HepG2 (cell line): Measurements from ENCODE around the gene VENTX. TPM values are rescaled to one million over a fixed set of nuclear protein-coding genes. Genes with fewer than 3 reads are reported as not detected.

ENCODE experiments used
- EHMT2 ChIP-seq: fragments of 200-600 bp; sonication (generic); IDR thresholded peaks from 2 replicates; pipeline ENCODE4 v1.7.0; 2017; ENCODE audit warnings: antibody characterized with exemption, low read depth, low read length, borderline replicate concordance
- FOXA1 ChIP-seq, 2 experiments: fragments of 450-650 bp in 1 of 2; sonication (generic) in 1 of 2; formaldehyde crosslinking in 1 of 2; IDR thresholded peaks; 2 replicates each; pipeline versions ENCODE4 v1.4.0 to v1.6.1; 2016 to 2020; ENCODE audit warnings: missing genetic modification reagents in 1 of 2
- HNF4G ChIP-seq, 2 experiments: sonication (generic) in 1 of 2; formaldehyde crosslinking in 1 of 2; IDR thresholded peaks; 2 replicates each; pipeline versions ENCODE4 v1.4.0 to v1.6.1; 2011 to 2020; ENCODE audit warnings: borderline replicate concordance in 2 of 2, low read depth in 2 of 2, mild to moderate bottlenecking in 2 of 2, low read length in 1 of 2, missing genetic modification reagents in 1 of 2, moderate library complexity in 1 of 2
- MAFF ChIP-seq: IDR thresholded peaks from 2 replicates; pipeline ENCODE4 v1.6.1; 2011; ENCODE audit warnings: low read depth, low read length, improper control_type of control experiment
- PBX2 ChIP-seq: IDR thresholded peaks from 2 replicates; pipeline ENCODE4 v1.6.1; 2016; ENCODE audit warnings: control low read depth
- PITX1 ChIP-seq: sonication (generic); formaldehyde crosslinking; IDR thresholded peaks from 2 replicates; pipeline ENCODE4 v1.5.1; 2020; ENCODE audit warnings: mild to moderate bottlenecking, missing genetic modification reagents
- PLRG1 ChIP-seq: fragments of 450-650 bp; conservative IDR thresholded peaks from 2 replicates; pipeline ENCODE4 v1.6.1; 2016
- SIX4 ChIP-seq: sonication (generic); formaldehyde crosslinking; IDR thresholded peaks from 2 replicates; pipeline ENCODE4 v1.4.0; 2020; ENCODE audit warnings: missing genetic modification reagents
- STAG1 ChIP-seq: sonication (generic); formaldehyde crosslinking; IDR thresholded peaks from 2 replicates; pipeline ENCODE4 v1.4.0; 2020; ENCODE audit warnings: missing genetic modification reagents
- TRAFD1 ChIP-seq: sonication (generic); formaldehyde crosslinking; IDR thresholded peaks from 2 replicates; pipeline ENCODE4 v1.5.1; 2020; ENCODE audit warnings: missing genetic modification reagents, mild to moderate bottlenecking, borderline replicate concordance
- U2AF2 ChIP-seq: fragments of 200-400 bp; formaldehyde crosslinking; IDR thresholded peaks from 2 replicates; pipeline ENCODE4 v1.6.1; 2017; ENCODE audit warnings: low read depth, mild to moderate bottlenecking, low read length
- ZFP1 ChIP-seq: IDR thresholded peaks from 2 replicates; pipeline ENCODE4 v1.6.1; 2016
- ZNF225 ChIP-seq: sonication (generic); formaldehyde crosslinking; IDR thresholded peaks from 2 replicates; pipeline ENCODE4 v1.4.0; 2020; ENCODE audit warnings: mild to moderate bottlenecking, missing genetic modification reagents
- ZNF230 ChIP-seq: sonication (generic); formaldehyde crosslinking; IDR thresholded peaks from 2 replicates; pipeline ENCODE4 v1.4.0; 2020; ENCODE audit warnings: mild to moderate bottlenecking, missing genetic modification reagents
- ZNF44 ChIP-seq: sonication (generic); formaldehyde crosslinking; IDR thresholded peaks from 2 replicates; pipeline ENCODE4 v1.5.1; 2020; ENCODE audit warnings: mild to moderate bottlenecking, missing genetic modification reagents
- ZNF556 ChIP-seq: sonication (generic); formaldehyde crosslinking; IDR thresholded peaks from 2 replicates; pipeline ENCODE4 v1.4.0; 2020; ENCODE audit warnings: mild to moderate bottlenecking, missing genetic modification reagents, borderline replicate concordance
- ZNF644 ChIP-seq: IDR thresholded peaks from 2 replicates; pipeline ENCODE4 v1.6.1; 2016; ENCODE audit warnings: low read depth
- ZNF839 ChIP-seq: sonication (generic); formaldehyde crosslinking; IDR thresholded peaks from 2 replicates; pipeline ENCODE4 v1.4.0; 2020; ENCODE audit warnings: missing genetic modification reagents, mild to moderate bottlenecking, borderline replicate concordance
- ZSCAN30 ChIP-seq: sonication (generic); formaldehyde crosslinking; IDR thresholded peaks from 2 replicates; pipeline ENCODE4 v1.5.0; 2020; ENCODE audit warnings: mild to moderate bottlenecking, missing genetic modification reagents
- ZXDC ChIP-seq: sonication (generic); formaldehyde crosslinking; IDR thresholded peaks from 2 replicates; pipeline ENCODE4 v1.5.0; 2020; ENCODE audit warnings: mild to moderate bottlenecking, missing genetic modification reagents
- polyA plus RNA-seq, 8 experiments: library from polyadenylated mRNA; depleted of rRNA in 3 of 8; stranded (reverse) in 7 of 8; unstranded in 1 of 8; fragments of >200 nt; fragmentation: Illumina TruSeq in 4 of 8; extraction: Trizol in 4 of 8; gene quantifications; 2 replicates each; pipeline versions ENCODE4 v1.2.1 to v1.2.3, GENCODE V29; 2011 to 2016; ENCODE audit warnings: low read depth in 4 of 8, missing spikeins in 1 of 8, mixed read lengths in 1 of 8; ENCODE audit not compliant: insufficient read depth in 1 of 8
- total RNA-seq, 5 experiments: library from RNA; depleted of rRNA; stranded (reverse); fragments of >200 nt; fragmentation: Illumina TruSeq; extraction: Trizol; gene quantifications; 2 replicates each; pipeline ENCODE4 v1.2.3, GENCODE V29; 2016; ENCODE audit warnings: low read depth in 1 of 5
- TF ChIP-seq, protein P1 (sequence below): sonication (generic); formaldehyde crosslinking; IDR thresholded peaks from 2 replicates; pipeline ENCODE4 v1.4.0; 2020; ENCODE audit warnings: missing genetic modification reagents

VENTX gene
- total and polyA plus RNA-seq, 2 of the 13 experiments (the other 11 are each of a cell fraction or from before 2014, with no cell fraction given): not detected

DNA sequence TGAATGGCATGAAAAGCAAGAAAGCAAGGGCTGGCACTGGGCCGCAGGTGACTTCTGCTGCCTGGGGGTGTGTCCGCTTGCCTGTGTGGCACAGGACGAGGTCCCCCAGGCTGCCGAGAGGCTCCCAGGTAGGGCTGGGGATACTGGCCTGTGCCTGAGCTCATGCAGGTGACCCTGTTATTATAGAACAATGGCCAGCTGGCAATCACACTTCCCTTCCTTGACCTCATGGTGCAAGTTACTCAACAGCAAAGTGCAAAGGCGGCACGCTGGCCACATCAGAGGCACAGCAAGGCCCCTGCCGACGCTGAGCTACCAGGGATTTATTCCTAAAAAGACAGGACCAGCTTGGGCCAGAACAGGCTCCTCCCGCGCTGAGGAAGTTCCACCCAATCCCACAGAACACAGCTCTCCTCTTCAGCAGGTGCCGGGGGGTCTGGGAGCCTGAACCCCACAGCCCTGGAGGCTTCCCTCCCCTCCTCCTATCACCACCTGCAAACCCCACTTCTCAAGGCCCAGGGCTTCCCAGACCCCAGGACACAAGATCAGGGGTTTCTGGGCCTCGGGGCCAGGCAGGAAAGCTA lies 40.4 kb downstream of the VENTX start (continued):
- TF ChIP-seq ZXDC (CRISPR knock-in tag): no peak
- TF ChIP-seq ZFP1 (CRISPR knock-in tag): no peak
- no peak for TF ChIP-seq ZNF644 (CRISPR knock-in tag)
- TF ChIP-seq PITX1 (CRISPR knock-in tag): no peak
- no peak for TF ChIP-seq PBX2 (CRISPR knock-in tag)
- TF ChIP-seq PLRG1: no peak
- TF ChIP-seq MAFF: no peak
- no peak for TF ChIP-seq U2AF2
- TF ChIP-seq ZNF44 (CRISPR knock-in tag): no peak
- TF ChIP-seq FOXA1 (IDR thresholded peaks at IDR 0.05): no peak
- TF ChIP-seq FOXA1 (CRISPR knock-in tag; IDR thresholded peaks at IDR 0.05): no peak
- TF ChIP-seq, protein P1, sequence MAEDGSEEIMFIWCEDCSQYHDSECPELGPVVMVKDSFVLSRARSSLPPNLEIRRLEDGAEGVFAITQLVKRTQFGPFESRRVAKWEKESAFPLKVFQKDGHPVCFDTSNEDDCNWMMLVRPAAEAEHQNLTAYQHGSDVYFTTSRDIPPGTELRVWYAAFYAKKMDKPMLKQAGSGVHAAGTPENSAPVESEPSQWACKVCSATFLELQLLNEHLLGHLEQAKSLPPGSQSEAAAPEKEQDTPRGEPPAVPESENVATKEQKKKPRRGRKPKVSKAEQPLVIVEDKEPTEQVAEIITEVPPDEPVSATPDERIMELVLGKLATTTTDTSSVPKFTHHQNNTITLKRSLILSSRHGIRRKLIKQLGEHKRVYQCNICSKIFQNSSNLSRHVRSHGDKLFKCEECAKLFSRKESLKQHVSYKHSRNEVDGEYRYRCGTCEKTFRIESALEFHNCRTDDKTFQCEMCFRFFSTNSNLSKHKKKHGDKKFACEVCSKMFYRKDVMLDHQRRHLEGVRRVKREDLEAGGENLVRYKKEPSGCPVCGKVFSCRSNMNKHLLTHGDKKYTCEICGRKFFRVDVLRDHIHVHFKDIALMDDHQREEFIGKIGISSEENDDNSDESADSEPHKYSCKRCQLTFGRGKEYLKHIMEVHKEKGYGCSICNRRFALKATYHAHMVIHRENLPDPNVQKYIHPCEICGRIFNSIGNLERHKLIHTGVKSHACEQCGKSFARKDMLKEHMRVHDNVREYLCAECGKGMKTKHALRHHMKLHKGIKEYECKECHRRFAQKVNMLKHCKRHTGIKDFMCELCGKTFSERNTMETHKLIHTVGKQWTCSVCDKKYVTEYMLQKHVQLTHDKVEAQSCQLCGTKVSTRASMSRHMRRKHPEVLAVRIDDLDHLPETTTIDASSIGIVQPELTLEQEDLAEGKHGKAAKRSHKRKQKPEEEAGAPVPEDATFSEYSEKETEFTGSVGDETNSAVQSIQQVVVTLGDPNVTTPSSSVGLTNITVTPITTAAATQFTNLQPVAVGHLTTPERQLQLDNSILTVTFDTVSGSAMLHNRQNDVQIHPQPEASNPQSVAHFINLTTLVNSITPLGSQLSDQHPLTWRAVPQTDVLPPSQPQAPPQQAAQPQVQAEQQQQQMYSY (CRISPR knock-in tag): no peak
- no peak for TF ChIP-seq TRAFD1 (CRISPR knock-in tag)
- TF ChIP-seq ZNF556 (CRISPR knock-in tag): no peak
- no peak for TF ChIP-seq ZNF839 (CRISPR knock-in tag)
- no peak; the same call in 1 of the 2 replicates for TF ChIP-seq HNF4G (IDR thresholded peaks at IDR 0.05; ENCODE audit: borderline replicate concordance, low read depth, low read length)
- TF ChIP-seq HNF4G (CRISPR knock-in tag; IDR thresholded peaks at IDR 0.05; ENCODE audit: borderline replicate concordance, low read depth): no peak
- TF ChIP-seq ZNF225 (CRISPR knock-in tag): no peak
- TF ChIP-seq EHMT2: no peak
- TF ChIP-seq STAG1 (CRISPR knock-in tag): no peak
- TF ChIP-seq ZNF230 (CRISPR knock-in tag): no peak
- no peak for TF ChIP-seq ZSCAN30
- TF ChIP-seq SIX4 (CRISPR knock-in tag): no peak
